HUES64 (cell line): Measurements from ENCODE around the gene ATP6V0B.

Experiments
- H3K27ac ChIP-seq: 2 replicates; pipeline ENCODE4 v1.7.0; 2013; ENCODE audit warnings: low read depth, low read length, inconsistent platforms
- H3K27me3 ChIP-seq: 2 replicates; pipeline ENCODE4 v1.6.1; 2013; ENCODE audit warnings: mild to moderate bottlenecking, low read length; ENCODE audit not compliant: insufficient read depth
- H3K36me3 ChIP-seq: 2 replicates; pipeline ENCODE4 v1.6.1; 2013; ENCODE audit warnings: mild to moderate bottlenecking, low read length; ENCODE audit not compliant: insufficient read depth
- H3K4me1 ChIP-seq: 2 replicates; pipeline ENCODE4 v1.6.1; 2013; ENCODE audit warnings: mild to moderate bottlenecking, low read length, moderate library complexity; ENCODE audit not compliant: insufficient read depth
- H3K4me3 ChIP-seq: 2 replicates; pipeline ENCODE4 v1.5.1; 2013; ENCODE audit warnings: mild to moderate bottlenecking, low read length, moderate library complexity
- H3K9ac ChIP-seq: 2 replicates; pipeline ENCODE4 v1.6.1; 2013; ENCODE audit warnings: mild to moderate bottlenecking, low read depth, low read length
- H3K9me3 ChIP-seq: 2 replicates; pipeline ENCODE4 v1.6.1; 2013; ENCODE audit warnings: low read depth, low read length; ENCODE audit not compliant: insufficient read depth
- WGBS: fragments of 150-250, 120-280 bp; methylation state at CpG from one replicate; pipeline ENCODE4 v1.1.7; 2013; ENCODE audit warnings: missing lambda C conversion rate; 5-methylcytosine and 5-hydroxymethylcytosine counted together

Gene ATP6V0B

GRCh38 chr1:43947061-43947873 lies 27.5 kb upstream of the ATP6V0B start:
- Histone ChIP-seq H3K4me1 (peaks cover 12% of the 10 kb centered on the region; the same call in 1 of the 2 replicates), H3K27ac (peak overlapping the region; percentile 97), H3K9me3 (no peaks in the 10 kb centered on the region), H3K4me3 (peak overlapping the region; percentile 95), H3K9ac (peak overlapping the region; percentile 97), H3K36me3 (peaks cover 12% of the 10 kb centered on the region), H3K27me3 (no peaks in the 10 kb centered on the region)
- WGBS = 9% methylated on average over 27 of the region's 27 CpGs

- Histone ChIP-seq H3K4me3 (peak overlapping the region; percentile 95), H3K27ac (no peak overlapping the region), H3K36me3 (peaks cover 12% of the 10 kb centered on the region), H3K4me1 (peaks cover 15% of the 10 kb centered on the region; the same call in 1 of the 2 replicates), H3K9me3 (no peaks in the 10 kb centered on the region), H3K9ac (no peak overlapping the region), H3K27me3 (no peaks in the 10 kb centered on the region)
- WGBS = 83% methylated on average over 3 of the region's 3 CpGs
Observed at GRCh38 chr1:43947874-43948437, 26.8 kb upstream of the ATP6V0B start.

DNA sequence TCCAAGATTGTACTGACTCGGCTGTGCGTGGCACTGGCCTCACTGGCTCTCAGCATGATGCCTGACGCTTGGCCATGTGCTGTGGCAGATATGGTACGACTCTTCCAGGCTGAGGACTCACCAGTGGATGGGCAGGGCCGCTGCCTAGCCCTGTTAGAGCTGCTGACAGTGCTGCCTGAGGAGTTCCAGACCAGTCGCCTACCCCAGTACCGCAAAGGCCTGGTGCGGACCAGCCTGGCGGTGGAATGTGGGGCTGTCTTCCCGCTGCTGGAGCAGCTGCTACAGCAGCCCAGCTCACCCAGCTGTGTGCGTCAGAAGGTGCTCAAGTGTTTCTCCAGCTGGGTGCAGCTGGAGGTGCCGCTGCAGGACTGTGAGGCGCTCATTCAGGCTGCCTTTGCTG lies 25.1 kb upstream of the ATP6V0B start:
- no peak overlapping the region for H3K27ac ChIP-seq
- no peaks in the 10 kb centered on the region for H3K27me3 ChIP-seq
- no peak overlapping the region for H3K9ac ChIP-seq
- WGBS = 87% methylated on average over 13 of the region's 13 CpGs
- H3K36me3 ChIP-seq = peaks cover 12% of the 10 kb centered on the region
- no peaks in the 10 kb centered on the region for H3K9me3 ChIP-seq
- H3K4me3 ChIP-seq = no peak overlapping the region
- peaks cover 15% of the 10 kb centered on the region; the same call in 1 of the 2 replicates for H3K4me1 ChIP-seq

GRCh38 chr1:43951021-43951985 lies 23.5 kb upstream of the ATP6V0B start:
- Histone ChIP-seq H3K27ac (no peak overlapping the region), H3K27me3 (no peaks in the 10 kb centered on the region), H3K4me1 (peaks cover 11% of the 10 kb centered on the region; the same call in 1 of the 2 replicates), H3K9ac (no peak overlapping the region), H3K9me3 (no peaks in the 10 kb centered on the region), H3K4me3 (no peak overlapping the region), H3K36me3 (peaks cover 12% of the 10 kb centered on the region)
- WGBS = 94% methylated on average over 4 of the region's 4 CpGs

- no peaks in the 10 kb centered on the region for H3K27me3 ChIP-seq
- peaks cover 7% of the 10 kb centered on the region; the same call in 1 of the 2 replicates for H3K4me1 ChIP-seq
- no peak overlapping the region for H3K9ac ChIP-seq
- no peaks in the 10 kb centered on the region for H3K9me3 ChIP-seq
- no peak overlapping the region for H3K27ac ChIP-seq
- H3K4me3 ChIP-seq = no peak overlapping the region; the same call in 1 of the 2 replicates
- 77% methylated on average over 8 of the region's 8 CpGs for WGBS
- peaks cover 24% of the 10 kb centered on the region for H3K36me3 ChIP-seq
Observed at GRCh38 chr1:43952731-43953346, 21.9 kb upstream of the ATP6V0B start.

DNA sequence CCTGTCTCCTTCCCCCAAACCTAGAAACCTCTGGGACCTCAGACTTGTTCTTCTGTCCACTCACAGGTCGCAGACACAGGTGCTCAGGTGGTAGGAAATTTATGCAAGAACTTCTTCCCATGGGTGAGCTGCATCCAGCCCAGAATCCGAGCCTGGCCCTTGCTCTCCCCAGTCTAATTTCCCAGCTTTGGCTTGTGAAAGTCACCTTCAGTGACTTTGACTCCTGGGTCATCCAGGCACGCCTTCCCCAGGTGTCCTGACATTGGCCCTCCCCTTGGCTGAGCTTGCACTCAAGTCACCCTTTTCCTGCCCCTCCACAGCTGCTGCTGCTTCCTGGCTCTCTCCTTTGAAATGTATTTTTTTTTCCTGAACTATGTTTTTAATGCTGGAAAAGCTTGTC lies 21.4 kb upstream of the ATP6V0B start:
- Histone ChIP-seq H3K36me3 (peaks cover 29% of the 10 kb centered on the region), H3K9ac (no peak overlapping the region), H3K9me3 (no peaks in the 10 kb centered on the region), H3K27ac (no peak overlapping the region), H3K4me3 (no peak overlapping the region; the same call in 1 of the 2 replicates), H3K4me1 (peaks cover 4% of the 10 kb centered on the region; the same call in 1 of the 2 replicates), H3K27me3 (no peaks in the 10 kb centered on the region)
- WGBS = 86% methylated on average over 3 of the region's 3 CpGs

DNA sequence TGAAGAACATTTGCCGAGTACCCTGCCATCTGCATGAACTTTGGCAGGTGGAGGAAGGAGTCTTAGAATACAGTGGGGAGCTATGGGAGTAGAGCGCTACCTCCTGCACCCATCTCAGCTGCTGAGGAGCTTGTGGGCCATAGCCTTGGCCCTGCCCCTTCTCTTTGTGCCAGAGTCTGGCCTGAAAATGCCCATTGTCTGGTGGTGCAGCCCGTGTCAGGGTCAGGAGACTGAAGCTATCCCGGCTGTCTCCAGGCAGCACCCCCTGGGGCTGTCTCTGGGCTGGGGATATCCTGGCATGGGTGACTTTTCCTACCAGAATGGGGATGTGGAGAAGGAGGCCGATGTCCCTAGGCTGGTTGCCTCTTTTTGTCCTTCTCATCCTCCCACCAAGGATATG lies 20.7 kb upstream of the ATP6V0B start:
- H3K9me3 ChIP-seq = no peaks in the 10 kb centered on the region
- no peaks in the 10 kb centered on the region for H3K27me3 ChIP-seq
- WGBS = 92% methylated on average over 5 of the region's 5 CpGs
- no peak overlapping the region for H3K27ac ChIP-seq
- H3K9ac ChIP-seq = no peak overlapping the region
- H3K4me3 ChIP-seq = no peak overlapping the region
- peaks cover 4% of the 10 kb centered on the region; the same call in 1 of the 2 replicates for H3K4me1 ChIP-seq
- H3K36me3 ChIP-seq = peaks cover 29% of the 10 kb centered on the region

- Histone ChIP-seq H3K27ac (no peak overlapping the region), H3K4me3 (no peak overlapping the region), H3K4me1 (peaks cover 4% of the 10 kb centered on the region; the same call in 1 of the 2 replicates), H3K9ac (no peak overlapping the region), H3K27me3 (no peaks in the 10 kb centered on the region), H3K36me3 (peaks cover 22% of the 10 kb centered on the region), H3K9me3 (no peaks in the 10 kb centered on the region)
- 96% methylated on average over 8 of the region's 8 CpGs for WGBS
Observed at GRCh38 chr1:43956234-43956633, 18.5 kb upstream of the ATP6V0B start.

GRCh38 chr1:43957407-43958040 lies 17.2 kb upstream of the ATP6V0B start:
- no peaks in the 10 kb centered on the region for H3K9me3 ChIP-seq
- WGBS = 92% methylated on average over 7 of the region's 7 CpGs
- H3K9ac ChIP-seq = no peak overlapping the region
- no peak overlapping the region for H3K27ac ChIP-seq
- no peak overlapping the region for H3K4me3 ChIP-seq
- no peaks in the 10 kb centered on the region for H3K27me3 ChIP-seq
- H3K36me3 ChIP-seq = peaks cover 27% of the 10 kb centered on the region
- peaks cover 3% of the 10 kb centered on the region; the same call in 1 of the 2 replicates for H3K4me1 ChIP-seq
